ENCODE measurements around the gene PLEKHH1.

GRCh38 chr14:67564236-67564635 lies 31.1 kb downstream of the PLEKHH1 start:
- TF ChIP-seq CTCF (IDR thresholded peaks at IDR 0.05), result no peak
- TF ChIP-seq EP300 (IDR thresholded peaks at IDR 0.05), result no peak
- no peak for TF ChIP-seq POLR2AphosphoS5 (IDR thresholded peaks at IDR 0.05)
